ENCODE measurements around the gene PRX. TPM values are rescaled to one million over a fixed set of nuclear protein-coding genes. Genes with fewer than 3 reads are reported as not detected.

PRX gene
- total RNA-seq, 2 donors from 2014 or later, result 1.4 to 1.7 TPM

DNA sequence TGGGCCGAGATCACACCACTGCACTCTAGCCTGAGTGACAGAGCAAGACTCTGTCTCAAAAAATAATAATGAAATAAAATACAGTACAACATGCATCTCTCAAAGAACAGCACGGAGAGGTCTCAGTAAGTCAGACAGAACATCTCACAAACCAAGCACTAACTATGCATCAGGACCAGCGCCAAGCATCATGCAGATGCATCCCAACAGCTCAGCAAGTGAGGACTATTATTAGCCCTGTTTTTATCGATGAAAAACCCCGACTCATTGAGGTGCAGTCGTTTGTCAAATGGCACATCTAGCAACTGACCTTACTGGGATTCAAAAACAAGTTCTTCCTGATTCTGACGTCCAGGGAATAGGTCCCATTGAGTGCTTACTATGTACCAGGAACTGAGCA, 68.8 kb downstream of the PRX start:
- no peak for DNase-seq
- Histone ChIP-seq H3K27me3 (no peaks in the 10 kb centered on the region), H3K9me3 (no peaks in the 10 kb centered on the region), H3K27ac (no peak overlapping the region), H3K4me3 (no peak overlapping the region), H3K9ac (ENCODE audit: low read depth in 2 of 2, low read length in 2 of 2) (no peak overlapping the region), H3K36me3 (no peaks in the 10 kb centered on the region), H3K4me1 (peaks cover 2% of the 10 kb centered on the region)
- TF ChIP-seq, protein P1, sequence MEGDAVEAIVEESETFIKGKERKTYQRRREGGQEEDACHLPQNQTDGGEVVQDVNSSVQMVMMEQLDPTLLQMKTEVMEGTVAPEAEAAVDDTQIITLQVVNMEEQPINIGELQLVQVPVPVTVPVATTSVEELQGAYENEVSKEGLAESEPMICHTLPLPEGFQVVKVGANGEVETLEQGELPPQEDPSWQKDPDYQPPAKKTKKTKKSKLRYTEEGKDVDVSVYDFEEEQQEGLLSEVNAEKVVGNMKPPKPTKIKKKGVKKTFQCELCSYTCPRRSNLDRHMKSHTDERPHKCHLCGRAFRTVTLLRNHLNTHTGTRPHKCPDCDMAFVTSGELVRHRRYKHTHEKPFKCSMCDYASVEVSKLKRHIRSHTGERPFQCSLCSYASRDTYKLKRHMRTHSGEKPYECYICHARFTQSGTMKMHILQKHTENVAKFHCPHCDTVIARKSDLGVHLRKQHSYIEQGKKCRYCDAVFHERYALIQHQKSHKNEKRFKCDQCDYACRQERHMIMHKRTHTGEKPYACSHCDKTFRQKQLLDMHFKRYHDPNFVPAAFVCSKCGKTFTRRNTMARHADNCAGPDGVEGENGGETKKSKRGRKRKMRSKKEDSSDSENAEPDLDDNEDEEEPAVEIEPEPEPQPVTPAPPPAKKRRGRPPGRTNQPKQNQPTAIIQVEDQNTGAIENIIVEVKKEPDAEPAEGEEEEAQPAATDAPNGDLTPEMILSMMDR (IDR thresholded peaks at IDR 0.05), result no peak
- intact Hi-C loops (cut with DNase I), result no loop called here

Small RNAs within 50 kb of the gene (microRNA-seq; reads per million reads assigned to microRNA genes)
- not detected for gene MIR6796

Other genes starting within 250 kb of the PRX start
- gene MAP3K10, start 222.0 kb downstream of the PRX start, total RNA-seq, result 10 to 100 TPM in 1 of 2 donors, 1 to 10 TPM in 1; 9.1 to 10.9 TPM
- gene TTC9B, start 195.0 kb downstream of the PRX start, total RNA-seq, result under 1 TPM; 0.30 to 0.69 TPM
- under 1 TPM; 0.50 to 0.64 TPM for gene CCNP, start 186.7 kb downstream of the PRX start, total RNA-seq
- 100 to 1,000 TPM in 1 of 2 donors, 10 to 100 TPM in 1; 95.4 to 119 TPM for gene AKT2, start 128.0 kb downstream of the PRX start, total RNA-seq
- 10 to 100 TPM in 1 of 2 donors, 1 to 10 TPM in 1; 9.2 to 14.9 TPM for gene C19orf47, start 65.0 kb downstream of the PRX start, total RNA-seq
- gene PLD3, start 64.7 kb downstream of the PRX start, total RNA-seq, result 100 to 1,000 TPM in 1 of 2 donors, 10 to 100 TPM in 1; 82.3 to 138 TPM
- not detected for gene HIPK4, start 23.2 kb downstream of the PRX start, total RNA-seq
- 10 to 100 TPM in 1 of 2 donors, 1 to 10 TPM in 1; 8.7 to 16.0 TPM for gene SERTAD1, start 12.6 kb upstream of the PRX start, total RNA-seq
- 10 to 100 TPM; 26.5 to 36.0 TPM for gene SERTAD3, start 31.0 kb upstream of the PRX start, total RNA-seq
- 10 to 100 TPM; 76.5 to 94.9 TPM for gene BLVRB, start 52.4 kb upstream of the PRX start, total RNA-seq
- under 1 TPM; 0.29 to 0.74 TPM for gene SPTBN4, start 53.6 kb upstream of the PRX start, total RNA-seq
- 10 to 100 TPM; 53.6 to 87.8 TPM for gene SHKBP1, start 163.5 kb upstream of the PRX start, total RNA-seq
- gene LTBP4, start 188.0 kb upstream of the PRX start, total RNA-seq, result 100 to 1,000 TPM; 143 to 231 TPM

Measured in colonic mucosa (tissue), 4 donors.